Peyer's patch (tissue), 4 donors: ENCODE measurements around the gene PICK1. TPM values are rescaled to one million over a fixed set of nuclear protein-coding genes. Genes with fewer than 3 reads are reported as not detected.
A peak's percentile ranks its signal among the peaks of the same experiment; 100 is the strongest.

ENCODE experiments used
- DNase-seq, 3 donors: peaks; one replicate each; pipeline ENCODE4 v3.0.0-alpha.2; 2017 to 2019
- H3K27ac ChIP-seq, 4 donors: fragments of 200-600 bp; sonication (generic); one replicate each; pipeline ENCODE4 v1.5.1; 2016 to 2019
- H3K27me3 ChIP-seq, 2 donors: fragments of 200-600 bp; sonication (generic); one replicate each; pipeline ENCODE4 v1.5.1; 2019
- H3K36me3 ChIP-seq, 3 donors: fragments of 200-600 bp; sonication (generic); one replicate each; pipeline ENCODE4 v1.5.1; 2016 to 2019
- H3K4me1 ChIP-seq, 4 donors: fragments of 200-600 bp; sonication (generic); one replicate each; pipeline ENCODE4 v1.5.1; 2016 to 2019
- H3K4me3 ChIP-seq, 4 donors: fragments of 200-600 bp; sonication (generic); 1 replicate in 3 of 4; 2 replicates in 1 of 4; pipeline ENCODE4 v1.5.1; 2016 to 2019; ENCODE audit warnings: mild to moderate bottlenecking in 1 of 4
- H3K9me3 ChIP-seq, 4 donors: fragments of 200-600 bp; sonication (generic); one replicate each; pipeline ENCODE4 v1.5.1; 2016 to 2019; ENCODE audit warnings: mild to moderate bottlenecking in 1 of 4
- POLR2A ChIP-seq, 2 donors: fragments of 450-650 bp; IDR thresholded peaks; one replicate each; pipeline ENCODE4 v1.5.1; 2017; ENCODE audit warnings: antibody characterized with exemption in 2 of 2, mild to moderate bottlenecking in 2 of 2, moderate library complexity in 2 of 2
- total RNA-seq, 4 donors: library from RNA; depleted of rRNA; stranded (reverse); fragments of >200 nt; gene quantifications; one replicate each; pipeline ENCODE4 v1.1.0, GENCODE V29; 2016
- TF ChIP-seq, protein P1 (sequence below), 6 experiments: fragments of 450-650 bp in 4 of 6; fragments of 200-600 bp in 2 of 6; sonication (generic) in 1 of 6; IDR thresholded peaks; one replicate each; pipeline ENCODE4 v1.5.1; 2017 to 2019; ENCODE audit warnings: antibody characterized with exemption in 6 of 6, mild to moderate bottlenecking in 3 of 6, moderate library complexity in 1 of 6

Gene PICK1
- 10 to 100 TPM; 40.8 to 51.7 (median 46.4) TPM for total RNA-seq

DNA sequence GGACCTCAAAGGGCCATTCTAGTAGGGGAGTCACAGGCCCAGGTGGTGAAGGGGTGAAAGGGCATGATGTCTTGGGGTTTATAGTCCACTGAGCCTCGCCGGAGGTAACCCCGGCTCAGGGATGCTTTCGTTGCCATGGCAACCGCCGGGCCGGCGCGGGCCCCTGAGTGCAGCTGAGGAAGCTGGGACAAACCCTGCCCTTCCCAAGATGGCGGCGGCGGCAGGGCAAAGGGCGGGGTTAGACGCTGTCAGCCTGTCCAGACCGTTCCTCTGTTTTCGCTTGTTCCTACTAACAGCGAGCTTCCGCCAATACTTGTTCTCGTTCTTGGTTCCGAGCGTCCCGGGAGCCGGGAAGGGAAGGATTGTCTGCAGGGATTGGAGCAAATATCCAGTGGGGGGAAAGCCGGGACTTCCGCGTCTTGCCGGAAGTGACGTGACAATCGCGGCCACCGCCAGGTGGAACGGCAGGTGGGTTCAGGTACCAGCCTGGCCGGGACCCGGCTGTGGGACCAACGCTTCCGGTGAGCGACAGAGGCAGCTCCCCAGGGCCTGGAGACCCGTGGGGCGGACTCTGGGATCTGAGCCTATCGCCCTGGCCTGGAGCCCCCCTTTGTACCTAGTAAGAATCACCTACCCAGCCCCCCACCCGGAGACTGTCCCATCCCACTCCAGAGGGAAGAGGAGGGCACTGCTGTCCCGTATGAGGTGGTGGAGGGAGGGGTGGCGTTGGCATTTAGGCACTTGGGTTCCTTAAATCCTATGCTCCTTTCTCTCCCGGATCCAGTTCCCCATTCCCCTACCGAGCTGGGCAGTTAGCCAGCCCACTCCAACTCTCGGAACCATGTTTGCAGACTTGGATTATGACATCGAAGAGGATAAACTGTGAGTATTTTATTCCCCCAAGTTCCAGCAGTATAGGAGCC, at the start of gene PICK1:
TSS of gene PICK1 (plus strand) at position 436 of the 923 bp plus-strand sequence. CDS start at position 842, 406 bp downstream.
- peak; percentile 73 to 91 (median 90) for DNase-seq
- peaks cover 0 to 6% (median 5%) of the 10 kb centered on the region in 4 donors for H3K4me1 ChIP-seq
- peak within 1 kb of the TSS; percentile 79 to 88 (median 84) for H3K27ac ChIP-seq
- TF ChIP-seq POLR2A (IDR thresholded peaks at IDR 0.05) = peak in 1 of 2 donors; percentile 46
- TF ChIP-seq, protein P1, sequence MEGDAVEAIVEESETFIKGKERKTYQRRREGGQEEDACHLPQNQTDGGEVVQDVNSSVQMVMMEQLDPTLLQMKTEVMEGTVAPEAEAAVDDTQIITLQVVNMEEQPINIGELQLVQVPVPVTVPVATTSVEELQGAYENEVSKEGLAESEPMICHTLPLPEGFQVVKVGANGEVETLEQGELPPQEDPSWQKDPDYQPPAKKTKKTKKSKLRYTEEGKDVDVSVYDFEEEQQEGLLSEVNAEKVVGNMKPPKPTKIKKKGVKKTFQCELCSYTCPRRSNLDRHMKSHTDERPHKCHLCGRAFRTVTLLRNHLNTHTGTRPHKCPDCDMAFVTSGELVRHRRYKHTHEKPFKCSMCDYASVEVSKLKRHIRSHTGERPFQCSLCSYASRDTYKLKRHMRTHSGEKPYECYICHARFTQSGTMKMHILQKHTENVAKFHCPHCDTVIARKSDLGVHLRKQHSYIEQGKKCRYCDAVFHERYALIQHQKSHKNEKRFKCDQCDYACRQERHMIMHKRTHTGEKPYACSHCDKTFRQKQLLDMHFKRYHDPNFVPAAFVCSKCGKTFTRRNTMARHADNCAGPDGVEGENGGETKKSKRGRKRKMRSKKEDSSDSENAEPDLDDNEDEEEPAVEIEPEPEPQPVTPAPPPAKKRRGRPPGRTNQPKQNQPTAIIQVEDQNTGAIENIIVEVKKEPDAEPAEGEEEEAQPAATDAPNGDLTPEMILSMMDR (IDR thresholded peaks at IDR 0.05) = peak in 3 of 6 experiments; percentile 36 to 42 (median 42)
- H3K36me3 ChIP-seq = peaks cover 0 to 27% (median 0%) of the 10 kb centered on the region in 3 donors
- no peaks in the 10 kb centered on the region for H3K9me3 ChIP-seq
- H3K27me3 ChIP-seq = no peaks in the 10 kb centered on the region
- peak within 1 kb of the TSS; percentile 56 to 67 (median 62) for H3K4me3 ChIP-seq

- DNase-seq = no peak
- Histone ChIP-seq H3K27ac (no peak overlapping the region), H3K36me3 (no peaks in the 10 kb centered on the region), H3K4me1 (no peaks in the 10 kb centered on the region), H3K27me3 (no peaks in the 10 kb centered on the region), H3K4me3 (no peak overlapping the region), H3K9me3 (no peaks in the 10 kb centered on the region)
- TF ChIP-seq, protein P1 (IDR thresholded peaks at IDR 0.05) = no peak
- TF ChIP-seq POLR2A (IDR thresholded peaks at IDR 0.05) = no peak
These were observed 48.0 kb upstream of the PICK1 start for GRCh38 chr22:38009000-38009806.

DNA sequence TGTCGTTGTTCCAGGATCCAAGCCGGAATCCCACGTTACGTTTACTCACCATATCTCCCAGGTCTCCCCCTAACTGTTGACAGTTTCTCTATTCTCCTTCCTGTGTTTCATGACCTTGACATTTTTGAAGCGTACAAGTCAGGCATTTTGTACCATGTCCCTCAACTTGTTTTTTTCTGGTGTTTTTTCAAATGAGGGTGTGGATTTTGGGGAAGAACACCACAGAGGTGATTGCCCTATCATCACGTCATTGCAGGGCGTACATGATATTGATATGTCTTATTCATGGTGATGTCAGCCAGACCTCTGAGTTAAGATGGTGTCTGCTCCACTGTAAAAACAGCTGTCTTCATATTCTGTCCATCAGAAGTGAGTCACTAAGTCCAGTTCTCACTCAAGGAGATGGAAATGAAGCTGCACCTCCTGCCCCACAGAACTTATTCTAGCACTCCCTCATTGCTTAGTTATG, 44.6 kb upstream of the PICK1 start:
- no peaks in the 10 kb centered on the region for H3K36me3 ChIP-seq
- H3K27me3 ChIP-seq = no peaks in the 10 kb centered on the region
- DNase-seq = no peak
- peaks cover 0 to 20% (median 0%) of the 10 kb centered on the region in 4 donors for H3K4me1 ChIP-seq
- no peak overlapping the region for H3K4me3 ChIP-seq
- TF ChIP-seq, protein P1 (IDR thresholded peaks at IDR 0.05) = no peak
- TF ChIP-seq POLR2A (IDR thresholded peaks at IDR 0.05) = no peak
- H3K27ac ChIP-seq = no peak overlapping the region
- H3K9me3 ChIP-seq = no peaks in the 10 kb centered on the region

DNA sequence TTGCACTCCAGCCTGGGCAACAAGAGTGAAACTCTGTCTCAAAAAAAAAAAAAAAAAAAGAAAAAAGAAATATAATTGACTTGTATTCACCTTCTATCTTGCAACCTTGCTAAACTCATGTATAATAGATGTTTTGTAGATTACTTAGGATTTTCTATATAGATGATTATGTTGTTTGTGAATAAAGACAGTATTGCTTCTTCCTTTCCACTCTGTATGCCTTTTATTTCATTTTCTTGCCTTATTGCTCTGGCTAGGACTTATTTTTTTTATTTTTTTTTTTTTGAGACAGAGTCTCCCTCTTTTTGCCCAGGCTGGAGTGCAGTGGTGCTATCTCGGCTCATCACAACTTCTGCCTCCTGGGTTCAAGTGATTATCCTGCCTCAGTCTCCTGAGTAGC, 43.1 kb upstream of the PICK1 start:
- DNase-seq = no peak
- no peak for TF ChIP-seq POLR2A (IDR thresholded peaks at IDR 0.05)
- TF ChIP-seq, protein P1 (IDR thresholded peaks at IDR 0.05) = no peak
- no peaks in the 10 kb centered on the region for H3K9me3 ChIP-seq
- H3K4me1 ChIP-seq = peaks cover 0 to 21% (median 0%) of the 10 kb centered on the region in 4 donors
- no peaks in the 10 kb centered on the region for H3K36me3 ChIP-seq
- H3K27me3 ChIP-seq = no peaks in the 10 kb centered on the region
- H3K4me3 ChIP-seq = no peak overlapping the region
- H3K27ac ChIP-seq = no peak overlapping the region
